SHP77 treated with DMSO at 0.1 percent for 48 hours (cell line): Measurements from ENCODE around the gene APLF.
"Not testable (repeated sequence)": the region's sequence is repeated elsewhere in the genome, so short reads cannot be mapped to it uniquely, and the experiment has no call there.

Source experiments
- DNase-seq: peaks from one replicate; lab custom pipeline; 2025; lab: John Stamatoyannopoulos, UW

Gene APLF

GRCh38 chr2:68588589-68588988 lies 121.2 kb downstream of the APLF start:
- no peak for DNase-seq

GRCh38 chr2:68589963-68590362 lies 122.6 kb downstream of the APLF start:
- no peak for DNase-seq

DNA sequence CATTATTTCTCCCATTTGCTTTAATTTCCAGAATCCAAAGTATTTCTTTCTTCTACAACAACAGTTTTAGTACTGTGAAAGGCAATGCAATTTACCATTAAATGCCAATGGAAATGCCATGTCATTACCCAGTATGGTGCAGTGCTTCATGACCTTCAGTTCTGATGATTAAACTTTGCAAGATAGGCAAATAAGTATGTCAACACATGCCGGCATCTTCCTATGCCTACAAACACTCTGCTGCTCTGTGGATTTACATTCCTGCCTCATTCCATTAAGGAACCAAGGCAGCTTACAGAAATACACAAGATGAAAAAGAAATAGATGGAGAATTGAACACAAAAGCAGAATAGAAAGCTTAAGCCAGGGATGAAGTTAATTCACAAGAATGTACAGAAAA lies 123.3 kb downstream of the APLF start:
- DNase-seq, result no peak

DNA sequence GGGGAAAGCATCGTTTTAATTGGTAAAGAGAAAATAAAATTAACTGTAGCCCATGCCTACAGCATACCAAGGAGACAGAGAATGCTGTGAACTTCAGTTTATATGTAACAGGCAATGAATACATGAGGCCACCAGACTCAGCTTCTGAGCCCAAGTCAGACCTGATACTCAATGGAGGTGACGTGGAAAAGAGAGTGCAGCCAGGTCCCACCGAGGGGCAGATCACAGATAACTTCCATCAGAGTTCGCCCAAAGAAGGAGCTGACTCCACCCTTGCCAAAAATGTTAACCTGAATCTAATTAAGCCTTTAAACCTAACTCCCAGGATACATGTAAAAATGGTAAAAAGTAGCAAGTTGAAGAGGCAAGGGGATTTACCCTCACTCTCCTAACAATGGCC lies 123.8 kb downstream of the APLF start:
- no peak for DNase-seq

GRCh38 chr2:68594041-68594440 lies 126.7 kb downstream of the APLF start:
- DNase-seq, result no peak

DNA sequence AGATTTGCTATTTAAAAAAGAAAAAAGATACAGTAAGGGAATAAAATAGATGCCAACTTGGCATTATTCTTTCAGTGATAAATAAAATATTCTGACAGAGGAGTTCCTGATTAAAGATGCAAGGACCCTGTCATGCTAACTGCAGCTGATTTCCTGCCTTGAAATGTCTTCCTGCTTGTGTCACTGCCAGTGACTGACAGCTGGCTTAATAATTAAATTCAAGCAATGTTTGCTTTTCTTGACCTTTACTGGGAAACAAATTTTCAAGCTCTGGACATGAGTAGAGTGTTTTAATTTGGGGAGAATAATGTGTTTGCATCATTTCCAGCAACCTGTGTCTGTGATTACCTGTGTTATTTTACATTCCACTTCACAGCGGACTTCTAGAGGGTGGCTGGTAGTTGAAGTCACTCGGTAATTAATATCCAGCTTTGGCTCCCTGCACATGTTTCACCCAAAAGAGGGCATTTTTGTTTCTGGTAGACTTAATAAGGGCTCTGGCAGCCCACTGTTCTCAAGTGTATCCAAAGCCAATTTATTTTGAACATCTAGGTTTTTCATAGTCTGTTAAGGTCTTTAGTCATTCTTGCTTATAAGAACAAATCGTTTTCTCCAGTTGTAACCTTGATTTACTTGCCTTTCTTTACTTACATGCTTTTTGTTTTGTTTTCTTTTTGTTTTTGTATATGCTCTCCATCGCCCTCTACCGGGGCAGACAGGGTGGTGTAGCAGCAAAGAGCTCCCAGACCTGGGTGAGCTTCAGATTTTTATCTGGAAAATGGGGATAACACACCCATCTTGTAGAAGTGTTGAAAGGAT lies 127.5 kb downstream of the APLF start:
- peak; percentile 1 for DNase-seq

DNA sequence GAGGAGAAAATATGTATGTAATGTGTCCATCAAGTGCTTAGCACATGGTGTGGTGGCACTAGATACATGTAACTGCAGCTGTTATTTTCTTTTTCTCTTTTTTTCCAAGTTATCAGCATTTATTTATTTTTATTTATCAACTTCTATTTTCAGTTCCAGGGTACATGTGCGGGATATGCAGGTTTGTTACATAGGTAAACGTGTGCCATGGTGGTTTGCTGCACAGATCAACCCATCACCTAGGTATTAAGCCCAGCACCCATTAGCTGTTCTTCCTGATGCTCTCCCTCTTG lies 128.1 kb downstream of the APLF start:
- not testable (repeated sequence) for DNase-seq

GRCh38 chr2:68600495-68600894 lies 133.1 kb downstream of the APLF start:
- not testable (repeated sequence) for DNase-seq

DNA sequence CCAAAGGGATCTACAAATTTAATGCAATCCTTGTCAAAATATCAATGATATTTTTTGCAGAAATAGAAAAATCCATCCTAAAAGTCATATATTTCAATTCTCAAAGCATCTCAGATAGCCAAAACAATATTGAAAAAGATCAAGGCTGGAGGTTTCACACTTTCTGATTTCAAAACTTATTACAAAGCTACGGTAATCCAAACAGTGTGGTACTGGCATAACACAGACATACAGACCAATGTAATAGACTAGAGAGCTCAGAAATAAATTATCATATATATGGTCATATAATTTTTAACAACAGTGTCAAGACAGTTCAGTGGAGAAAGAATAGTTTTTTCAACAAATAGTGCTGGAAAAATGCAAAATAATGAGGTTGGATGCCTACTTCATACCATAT lies 135.7 kb downstream of the APLF start:
- no peak for DNase-seq

- DNase-seq, result no peak
Measured at GRCh38 chr2:68604077-68604476, 136.7 kb downstream of the APLF start.

GRCh38 chr2:68605939-68606338 lies 138.6 kb downstream of the APLF start:
- DNase-seq, result no peak

DNA sequence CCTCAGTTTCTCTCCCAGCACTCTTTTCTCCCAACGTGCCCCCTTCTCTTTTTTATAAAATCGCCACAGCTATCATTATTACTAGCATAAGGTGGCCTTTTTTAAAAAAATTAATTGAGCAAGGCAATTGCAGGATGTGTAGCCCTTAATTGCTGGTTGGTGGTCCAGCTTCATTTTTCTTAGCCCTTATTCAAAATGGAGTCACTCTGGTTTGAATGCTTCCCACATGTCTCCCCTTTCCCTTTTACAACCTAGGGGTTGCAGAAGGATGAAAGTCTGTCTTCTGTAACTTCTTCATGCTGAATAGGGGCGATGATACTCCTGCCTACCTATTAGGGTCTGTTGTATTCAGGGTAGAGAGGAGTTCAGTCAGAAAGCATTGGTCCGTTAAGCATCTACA lies 139.4 kb downstream of the APLF start:
- DNase-seq, result no peak

- no peak for DNase-seq
Measured at GRCh38 chr2:68607837-68608236, 140.5 kb downstream of the APLF start.

- no peak for DNase-seq
Measured at GRCh38 chr2:68612765-68613519, 145.6 kb downstream of the APLF start.

GRCh38 chr2:68620772-68621171 lies 153.4 kb downstream of the APLF start:
- no peak for DNase-seq

GRCh38 chr2:68623820-68624219 lies 156.4 kb downstream of the APLF start:
- no peak for DNase-seq

DNA sequence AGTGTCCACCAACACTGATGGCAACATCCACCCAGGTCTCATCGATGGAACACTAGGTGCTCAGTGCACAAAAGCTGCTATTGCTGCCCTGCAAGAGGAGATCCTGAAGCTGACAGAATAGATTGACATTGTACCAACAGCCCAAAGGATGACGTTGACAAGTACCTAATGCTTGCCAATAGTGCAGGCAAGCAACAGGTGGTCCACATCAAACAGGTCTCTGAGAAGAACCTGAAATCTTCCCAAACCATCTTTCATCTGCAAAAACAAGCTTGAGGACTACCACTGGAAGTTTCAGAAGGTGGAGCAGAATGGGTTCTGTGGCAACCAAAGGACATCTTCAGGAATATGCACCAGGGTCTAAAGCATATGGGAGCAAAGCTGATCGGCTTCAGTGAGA lies 160.2 kb downstream of the APLF start:
- DNase-seq, result no peak
